Measurements from ENCODE around the gene DCHS2.

DCHS2 gene

GRCh38 chr4:154529728-154530519 lies 38.3 kb upstream of the DCHS2 start:
- Histone ChIP-seq H4K20me1 (ENCODE audit: insufficient read depth, low read length) (no peaks in the 10 kb centered on the region), H3F3A (ENCODE audit: insufficient read depth, low read length) (no peaks in the 10 kb centered on the region), H3K4me1 (ENCODE audit: insufficient read depth, low read length, severe bottlenecking) (no peaks in the 10 kb centered on the region), H3K27me3 (ENCODE audit: insufficient read depth, low read length) (no peaks in the 10 kb centered on the region), H3K36me3 (ENCODE audit: insufficient read depth, low read length) (no peaks in the 10 kb centered on the region), H3K9me3 (ENCODE audit: low read length) (no peaks in the 10 kb centered on the region), H2AFZ (ENCODE audit: low read length) (no peak overlapping the region), H3K9me2 (ENCODE audit: low read depth, low read length) (no peaks in the 10 kb centered on the region), H3K27ac (ENCODE audit: low read depth, low read length, poor library complexity, severe bottlenecking) (no peak overlapping the region), H3K4me3 (ENCODE audit: low read depth, low read length, poor library complexity, severe bottlenecking) (no peak overlapping the region), H3K9ac (ENCODE audit: low read length) (no peak overlapping the region), H3K79me2 (ENCODE audit: insufficient read depth, low read length) (no peaks in the 10 kb centered on the region), H3K4me2 (ENCODE audit: low read length) (no peak overlapping the region)
- TF ChIP-seq CTCF (IDR thresholded peaks at IDR 0.05; ENCODE audit: low read length) (no peak), EZH2 (IDR thresholded peaks at IDR 0.05; ENCODE audit: borderline replicate concordance, low read length) (no peak)

GRCh38 chr4:154528869-154529268 lies 37.3 kb upstream of the DCHS2 start:
- no peaks in the 10 kb centered on the region for H3K9me2 ChIP-seq (ENCODE audit: low read depth, low read length)
- H3K4me2 ChIP-seq (ENCODE audit: low read length), result no peak overlapping the region
- H3K4me3 ChIP-seq (ENCODE audit: low read depth, low read length, poor library complexity, severe bottlenecking), result no peak overlapping the region
- no peaks in the 10 kb centered on the region for H3F3A ChIP-seq (ENCODE audit: insufficient read depth, low read length)
- H3K27me3 ChIP-seq (ENCODE audit: insufficient read depth, low read length), result no peaks in the 10 kb centered on the region
- H3K9me3 ChIP-seq (ENCODE audit: low read length), result no peaks in the 10 kb centered on the region
- H2AFZ ChIP-seq (ENCODE audit: low read length), result no peak overlapping the region
- H3K79me2 ChIP-seq (ENCODE audit: insufficient read depth, low read length), result no peaks in the 10 kb centered on the region
- H4K20me1 ChIP-seq (ENCODE audit: insufficient read depth, low read length), result no peaks in the 10 kb centered on the region
- H3K27ac ChIP-seq (ENCODE audit: low read depth, low read length, poor library complexity, severe bottlenecking), result no peak overlapping the region
- H3K4me1 ChIP-seq (ENCODE audit: insufficient read depth, low read length, severe bottlenecking), result no peaks in the 10 kb centered on the region
- H3K36me3 ChIP-seq (ENCODE audit: insufficient read depth, low read length), result no peaks in the 10 kb centered on the region
- H3K9ac ChIP-seq (ENCODE audit: low read length), result no peak overlapping the region
- no peak for TF ChIP-seq CTCF (IDR thresholded peaks at IDR 0.05; ENCODE audit: low read length)
- TF ChIP-seq EZH2 (IDR thresholded peaks at IDR 0.05; ENCODE audit: borderline replicate concordance, low read length), result no peak

- Histone ChIP-seq H2AFZ (ENCODE audit: low read length) (no peak overlapping the region), H3K36me3 (ENCODE audit: insufficient read depth, low read length) (no peaks in the 10 kb centered on the region), H3K27me3 (ENCODE audit: insufficient read depth, low read length) (no peaks in the 10 kb centered on the region), H3K79me2 (ENCODE audit: insufficient read depth, low read length) (no peaks in the 10 kb centered on the region), H3K4me3 (ENCODE audit: low read depth, low read length, poor library complexity, severe bottlenecking) (no peak overlapping the region), H3K4me1 (ENCODE audit: insufficient read depth, low read length, severe bottlenecking) (no peaks in the 10 kb centered on the region), H3K9me2 (ENCODE audit: low read depth, low read length) (no peaks in the 10 kb centered on the region), H3F3A (ENCODE audit: insufficient read depth, low read length) (no peaks in the 10 kb centered on the region), H4K20me1 (ENCODE audit: insufficient read depth, low read length) (no peaks in the 10 kb centered on the region), H3K9ac (ENCODE audit: low read length) (no peak overlapping the region), H3K4me2 (ENCODE audit: low read length) (no peak overlapping the region), H3K27ac (ENCODE audit: low read depth, low read length, poor library complexity, severe bottlenecking) (no peak overlapping the region), H3K9me3 (ENCODE audit: low read length) (no peaks in the 10 kb centered on the region)
- TF ChIP-seq CTCF (IDR thresholded peaks at IDR 0.05; ENCODE audit: low read length) (no peak), EZH2 (IDR thresholded peaks at IDR 0.05; ENCODE audit: borderline replicate concordance, low read length) (no peak)
Observed at GRCh38 chr4:154527308-154527707, 35.7 kb upstream of the DCHS2 start.
